ENCODE data around the gene FASN. TPM values are rescaled to one million over a fixed set of nuclear protein-coding genes. Genes with fewer than 3 reads are reported as not detected.
A peak's percentile ranks its signal among the peaks of the same experiment; 100 is the strongest.

The FASN gene
- total and polyA plus RNA-seq, 2 of the 13 experiments (the other 11 are each of a cell fraction or from before 2014, with no cell fraction given): 51.7 to 101 TPM

- no peak for TF ChIP-seq ZNF781 (CRISPR knock-in tag; IDR thresholded peaks at IDR 0.05; ENCODE audit: borderline replicate concordance, not compliant biosample characterization)
- TF ChIP-seq STAT5B (CRISPR knock-in tag; IDR thresholded peaks at IDR 0.05): peak; percentile 95
- TF ChIP-seq RCOR2 (CRISPR knock-in tag; IDR thresholded peaks at IDR 0.05): no peak
- TF ChIP-seq ZNF788 (CRISPR knock-in tag; IDR thresholded peaks at IDR 0.05; ENCODE audit: borderline replicate concordance): peak; percentile 96
- TF ChIP-seq NRL (CRISPR knock-in tag; IDR thresholded peaks at IDR 0.05; ENCODE audit: borderline replicate concordance): no peak; the same call in 1 of the 2 replicates
- TF ChIP-seq ATF7-NPFF (CRISPR knock-in tag; IDR thresholded peaks at IDR 0.05; ENCODE audit: low read depth): peak; percentile 89
- TF ChIP-seq SCMH1 (CRISPR knock-in tag; IDR thresholded peaks at IDR 0.05; ENCODE audit: borderline replicate concordance): no peak
- TF ChIP-seq ZNF205 (CRISPR knock-in tag; IDR thresholded peaks at IDR 0.05): peak; percentile 94
- TF ChIP-seq ZNF431 (CRISPR knock-in tag; IDR thresholded peaks at IDR 0.05; ENCODE audit: borderline replicate concordance, low read depth): no peak
- peak; percentile 97 for TF ChIP-seq NR0B2 (CRISPR knock-in tag; IDR thresholded peaks at IDR 0.05)
- no peak for TF ChIP-seq ZEB1 (IDR thresholded peaks at IDR 0.05; ENCODE audit: insufficient replicate concordance, low read depth)
- TF ChIP-seq, protein P1, sequence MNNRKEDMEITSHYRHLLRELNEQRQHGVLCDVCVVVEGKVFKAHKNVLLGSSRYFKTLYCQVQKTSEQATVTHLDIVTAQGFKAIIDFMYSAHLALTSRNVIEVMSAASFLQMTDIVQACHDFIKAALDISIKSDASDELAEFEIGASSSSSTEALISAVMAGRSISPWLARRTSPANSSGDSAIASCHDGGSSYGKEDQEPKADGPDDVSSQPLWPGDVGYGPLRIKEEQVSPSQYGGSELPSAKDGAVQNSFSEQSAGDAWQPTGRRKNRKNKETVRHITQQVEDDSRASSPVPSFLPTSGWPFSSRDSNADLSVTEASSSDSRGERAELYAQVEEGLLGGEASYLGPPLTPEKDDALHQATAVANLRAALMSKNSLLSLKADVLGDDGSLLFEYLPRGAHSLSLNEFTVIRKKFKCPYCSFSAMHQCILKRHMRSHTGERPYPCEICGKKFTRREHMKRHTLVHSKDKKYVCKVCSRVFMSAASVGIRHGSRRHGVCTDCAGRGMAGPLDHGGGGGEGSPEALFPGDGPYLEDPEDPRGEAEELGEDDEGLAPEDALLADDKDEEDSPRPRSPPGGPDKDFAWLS (CRISPR knock-in tag; IDR thresholded peaks at IDR 0.05; ENCODE audit: borderline replicate concordance): 0 out of 2 replicates have a peak, but pooled peaks have one; percentile 83
- TF ChIP-seq, protein P2, sequence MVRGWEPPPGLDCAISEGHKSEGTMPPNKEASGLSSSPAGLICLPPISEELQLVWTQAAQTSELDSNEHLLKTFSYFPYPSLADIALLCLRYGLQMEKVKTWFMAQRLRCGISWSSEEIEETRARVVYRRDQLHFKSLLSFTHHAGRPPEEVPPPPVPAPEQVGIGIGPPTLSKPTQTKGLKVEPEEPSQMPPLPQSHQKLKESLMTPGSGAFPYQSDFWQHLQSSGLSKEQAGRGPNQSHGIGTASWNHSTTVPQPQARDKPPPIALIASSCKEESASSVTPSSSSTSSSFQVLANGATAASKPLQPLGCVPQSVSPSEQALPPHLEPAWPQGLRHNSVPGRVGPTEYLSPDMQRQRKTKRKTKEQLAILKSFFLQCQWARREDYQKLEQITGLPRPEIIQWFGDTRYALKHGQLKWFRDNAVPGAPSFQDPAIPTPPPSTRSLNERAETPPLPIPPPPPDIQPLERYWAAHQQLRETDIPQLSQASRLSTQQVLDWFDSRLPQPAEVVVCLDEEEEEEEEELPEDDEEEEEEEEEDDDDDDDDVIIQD (CRISPR knock-in tag; IDR thresholded peaks at IDR 0.05; ENCODE audit: low read depth): peak; percentile 64; the same call in 1 of the 2 replicates
- TF ChIP-seq SETDB1 (CRISPR knock-in tag; IDR thresholded peaks at IDR 0.05; ENCODE audit: borderline replicate concordance): no peak
- TF ChIP-seq, protein P3, sequence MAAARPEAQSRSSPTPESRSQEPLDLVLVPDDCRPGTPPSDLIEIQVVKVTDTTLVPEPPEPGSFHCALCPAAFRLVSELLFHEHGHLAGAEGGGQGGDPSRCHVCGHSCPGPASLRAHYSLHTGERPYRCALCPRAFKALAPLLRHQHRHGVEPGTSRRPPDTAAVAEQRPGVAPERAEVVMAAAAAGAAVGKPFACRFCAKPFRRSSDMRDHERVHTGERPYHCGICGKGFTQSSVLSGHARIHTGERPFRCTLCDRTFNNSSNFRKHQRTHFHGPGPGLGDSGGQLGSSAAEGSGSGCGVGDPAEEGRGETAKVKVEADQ (CRISPR knock-in tag; IDR thresholded peaks at IDR 0.05; ENCODE audit: borderline replicate concordance): peak; percentile 98
- TF ChIP-seq RORA (CRISPR knock-in tag; IDR thresholded peaks at IDR 0.05): no peak
- TF ChIP-seq ONECUT2 (CRISPR knock-in tag; IDR thresholded peaks at IDR 0.05): no peak
- peak; percentile 72; the same call in 1 of the 2 replicates for TF ChIP-seq FOXK1 (CRISPR knock-in tag; IDR thresholded peaks at IDR 0.05; ENCODE audit: borderline replicate concordance, low read depth)
- TF ChIP-seq, protein P4, sequence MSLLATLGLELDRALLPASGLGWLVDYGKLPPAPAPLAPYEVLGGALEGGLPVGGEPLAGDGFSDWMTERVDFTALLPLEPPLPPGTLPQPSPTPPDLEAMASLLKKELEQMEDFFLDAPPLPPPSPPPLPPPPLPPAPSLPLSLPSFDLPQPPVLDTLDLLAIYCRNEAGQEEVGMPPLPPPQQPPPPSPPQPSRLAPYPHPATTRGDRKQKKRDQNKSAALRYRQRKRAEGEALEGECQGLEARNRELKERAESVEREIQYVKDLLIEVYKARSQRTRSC (CRISPR knock-in tag; IDR thresholded peaks at IDR 0.05; ENCODE audit: low read depth): 0 out of 2 replicates have a peak, but pooled peaks have one; percentile 39
- TF ChIP-seq, protein P5, sequence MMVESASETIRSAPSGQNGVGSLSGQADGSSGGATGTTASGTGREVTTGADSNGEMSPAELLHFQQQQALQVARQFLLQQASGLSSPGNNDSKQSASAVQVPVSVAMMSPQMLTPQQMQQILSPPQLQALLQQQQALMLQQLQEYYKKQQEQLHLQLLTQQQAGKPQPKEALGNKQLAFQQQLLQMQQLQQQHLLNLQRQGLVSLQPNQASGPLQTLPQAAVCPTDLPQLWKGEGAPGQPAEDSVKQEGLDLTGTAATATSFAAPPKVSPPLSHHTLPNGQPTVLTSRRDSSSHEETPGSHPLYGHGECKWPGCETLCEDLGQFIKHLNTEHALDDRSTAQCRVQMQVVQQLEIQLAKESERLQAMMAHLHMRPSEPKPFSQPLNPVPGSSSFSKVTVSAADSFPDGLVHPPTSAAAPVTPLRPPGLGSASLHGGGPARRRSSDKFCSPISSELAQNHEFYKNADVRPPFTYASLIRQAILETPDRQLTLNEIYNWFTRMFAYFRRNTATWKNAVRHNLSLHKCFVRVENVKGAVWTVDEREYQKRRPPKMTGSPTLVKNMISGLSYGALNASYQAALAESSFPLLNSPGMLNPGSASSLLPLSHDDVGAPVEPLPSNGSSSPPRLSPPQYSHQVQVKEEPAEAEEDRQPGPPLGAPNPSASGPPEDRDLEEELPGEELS (CRISPR knock-in tag; IDR thresholded peaks at IDR 0.05): no peak
- TF ChIP-seq ZNF883 (CRISPR knock-in tag; IDR thresholded peaks at IDR 0.05; ENCODE audit: not compliant biosample characterization): peak; percentile 69
These were observed 32.3 kb downstream of the FASN start, which contains the start of gene DUS1L (continued) for GRCh38 chr17:82065638-82066303.

Measured in HepG2 (cell line).